OCI-LY1 (cell line): ENCODE data around the gene SYNPO2.

Experiments used
- CTCF ChIP-seq: fragments of 200-600 bp; sonication (generic), shearing (Covaris generic); IDR thresholded peaks from 2 replicates; pipeline ENCODE4 v1.5.1; 2017; ENCODE audit warnings: mild to moderate bottlenecking, antibody characterized with exemption, low read length, moderate library complexity, mixed read lengths
- EZH2 ChIP-seq: fragments of 200-600 bp; sonication (generic), shearing (Covaris generic); IDR thresholded peaks from 2 replicates; pipeline ENCODE4 v1.8.0; 2017; ENCODE audit warnings: borderline replicate concordance, mixed run types, mild to moderate bottlenecking, antibody characterized with exemption, low read length, moderate library complexity, mixed read lengths

GRCh38 chr4:118991686-118992085, 103.0 kb downstream of the SYNPO2 start:
- no peak for TF ChIP-seq EZH2
- no peak for TF ChIP-seq CTCF
